Nephron (organoid): ENCODE data around the gene HMCES.
A peak's percentile ranks its signal among the peaks of the same experiment; 100 is the strongest.

ENCODE experiments used
- H3K27ac Mint-ChIP-seq, 3 experiments: 2 replicates each; pipeline ENCODE4 v1.8.0; 2020; ENCODE audit warnings: mixed read lengths in 3 of 3, mild to moderate bottlenecking in 2 of 3, moderate library complexity in 1 of 3
- H3K27me3 Mint-ChIP-seq: 2 replicates; pipeline ENCODE4 v1.8.0; 2021; ENCODE audit warnings: low read depth, mild to moderate bottlenecking, moderate library complexity, mixed read lengths
- H3K36me3 Mint-ChIP-seq: 2 replicates; pipeline ENCODE4 v1.8.0; 2020; ENCODE audit warnings: low read depth, mixed read lengths
- H3K4me1 Mint-ChIP-seq: 2 replicates; pipeline ENCODE4 v1.8.0; 2020; ENCODE audit warnings: mixed read lengths
- H3K4me3 Mint-ChIP-seq, 3 experiments: 2 replicates each; pipeline ENCODE4 v1.8.0; 2020; ENCODE audit warnings: mild to moderate bottlenecking in 3 of 3, mixed read lengths in 3 of 3, moderate library complexity in 2 of 3
- H3K9me3 Mint-ChIP-seq: 2 replicates; pipeline ENCODE4 v1.8.0; 2020; ENCODE audit warnings: mixed read lengths
- TF ChIP-seq, protein P1 (sequence below), 3 experiments: fragments of 200-600 bp; sonication (generic); IDR thresholded peaks; one replicate each; pipeline ENCODE4 v1.5.0; 2021; ENCODE audit warnings: antibody characterized with exemption in 3 of 3; ENCODE audit not compliant: unreplicated experiment in 3 of 3

The HMCES gene

DNA sequence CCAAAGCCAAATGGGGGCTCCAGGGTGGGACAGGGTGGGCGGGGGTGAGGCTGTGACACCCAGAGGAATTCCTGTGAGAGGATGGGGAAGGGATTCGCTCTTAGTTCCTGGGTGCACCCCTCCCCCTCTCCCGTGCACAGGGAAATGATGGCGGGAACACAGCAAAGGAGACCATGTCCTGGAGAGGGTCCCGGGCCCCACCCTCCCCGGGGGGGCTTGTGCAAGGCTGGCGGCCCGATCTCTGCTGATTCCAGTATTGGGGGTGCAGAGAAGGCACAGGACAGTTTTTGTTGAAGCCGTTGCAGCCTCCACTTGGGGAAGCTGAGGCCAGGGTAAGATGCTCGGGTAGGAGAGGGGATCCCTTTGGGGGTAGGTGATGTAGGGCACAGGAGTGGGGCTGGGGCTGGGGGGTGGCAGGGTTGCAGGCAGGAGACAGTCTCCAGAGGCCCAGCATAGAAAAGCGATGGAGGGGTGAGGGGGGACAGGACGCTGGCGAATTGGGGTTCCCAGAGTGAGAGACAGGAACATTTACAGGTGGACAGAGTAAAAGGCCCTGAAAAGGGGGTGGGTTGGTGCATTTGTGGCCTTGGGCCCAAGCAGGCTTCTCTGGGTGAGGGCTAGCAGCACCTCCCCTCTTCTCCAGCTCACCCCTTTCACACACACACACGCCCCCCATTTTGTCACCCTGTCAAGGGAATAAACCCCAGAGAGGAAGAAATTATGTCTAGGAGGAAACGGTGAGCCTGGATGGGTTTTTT lies 38.5 kb downstream of the HMCES start:
- H3K27me3 Mint-ChIP-seq: no peaks in the 10 kb centered on the region
- TF ChIP-seq, protein P1, sequence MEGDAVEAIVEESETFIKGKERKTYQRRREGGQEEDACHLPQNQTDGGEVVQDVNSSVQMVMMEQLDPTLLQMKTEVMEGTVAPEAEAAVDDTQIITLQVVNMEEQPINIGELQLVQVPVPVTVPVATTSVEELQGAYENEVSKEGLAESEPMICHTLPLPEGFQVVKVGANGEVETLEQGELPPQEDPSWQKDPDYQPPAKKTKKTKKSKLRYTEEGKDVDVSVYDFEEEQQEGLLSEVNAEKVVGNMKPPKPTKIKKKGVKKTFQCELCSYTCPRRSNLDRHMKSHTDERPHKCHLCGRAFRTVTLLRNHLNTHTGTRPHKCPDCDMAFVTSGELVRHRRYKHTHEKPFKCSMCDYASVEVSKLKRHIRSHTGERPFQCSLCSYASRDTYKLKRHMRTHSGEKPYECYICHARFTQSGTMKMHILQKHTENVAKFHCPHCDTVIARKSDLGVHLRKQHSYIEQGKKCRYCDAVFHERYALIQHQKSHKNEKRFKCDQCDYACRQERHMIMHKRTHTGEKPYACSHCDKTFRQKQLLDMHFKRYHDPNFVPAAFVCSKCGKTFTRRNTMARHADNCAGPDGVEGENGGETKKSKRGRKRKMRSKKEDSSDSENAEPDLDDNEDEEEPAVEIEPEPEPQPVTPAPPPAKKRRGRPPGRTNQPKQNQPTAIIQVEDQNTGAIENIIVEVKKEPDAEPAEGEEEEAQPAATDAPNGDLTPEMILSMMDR (IDR thresholded peaks at IDR 0.05; ENCODE audit: unreplicated experiment in 3 of 3): no peak
- H3K9me3 Mint-ChIP-seq: no peaks in the 10 kb centered on the region
- H3K36me3 Mint-ChIP-seq: peaks cover 6% of the 10 kb centered on the region
- no peak overlapping the region for H3K27ac Mint-ChIP-seq
- peaks cover 14% of the 10 kb centered on the region for H3K4me1 Mint-ChIP-seq
- H3K4me3 Mint-ChIP-seq: peak overlapping the region; percentile 77 to 83 (median 81)

DNA sequence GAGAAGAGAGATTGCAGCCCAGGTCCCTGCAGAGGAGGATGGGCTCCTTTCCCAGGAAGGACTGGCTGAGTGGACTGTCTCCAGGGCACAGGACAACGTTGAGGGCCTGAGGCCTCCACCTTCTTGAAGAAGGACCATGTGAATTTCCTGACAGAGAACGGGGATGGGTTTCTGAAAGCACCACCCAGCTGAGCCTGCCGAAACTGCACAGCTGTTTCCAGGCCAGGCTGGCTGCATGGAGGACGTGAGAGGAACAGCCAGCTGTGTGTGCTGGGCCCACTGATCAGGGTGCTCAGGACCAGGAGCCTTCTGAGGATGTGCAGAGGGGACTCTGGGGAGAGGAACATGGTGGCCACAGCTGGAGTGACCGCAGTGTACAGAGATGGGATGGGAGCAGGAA lies 39.2 kb downstream of the HMCES start:
- Mint-ChIP-seq H3K27ac (no peak overlapping the region), H3K4me3 (peak overlapping the region in 1 of 3 experiments; percentile 83)

DNA sequence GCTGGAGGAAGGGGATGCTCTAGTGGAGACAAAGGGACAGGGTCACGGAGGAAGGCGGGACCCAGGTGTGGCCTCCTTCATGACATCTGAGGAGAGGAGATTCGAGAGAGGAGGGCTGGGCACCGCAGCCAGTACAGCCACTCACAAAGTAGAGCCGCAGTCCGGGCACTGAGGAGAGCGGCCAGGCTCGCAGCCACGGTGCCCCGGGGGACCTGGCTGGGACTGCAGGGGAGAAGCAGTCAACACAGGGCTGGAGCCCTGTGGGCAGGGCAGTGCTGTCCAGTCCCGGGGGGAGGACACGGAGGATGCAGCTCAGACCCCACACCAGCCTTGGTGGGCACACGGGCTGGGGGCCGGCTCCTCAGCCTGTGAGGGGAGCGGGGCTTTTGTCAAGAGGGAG lies 40.3 kb downstream of the HMCES start:
- H3K4me1 Mint-ChIP-seq: peaks cover 4% of the 10 kb centered on the region
- TF ChIP-seq, protein P1 (IDR thresholded peaks at IDR 0.05; ENCODE audit: unreplicated experiment in 3 of 3): no peak
- no peaks in the 10 kb centered on the region for H3K9me3 Mint-ChIP-seq
- H3K27ac Mint-ChIP-seq: no peak overlapping the region
- no peaks in the 10 kb centered on the region for H3K27me3 Mint-ChIP-seq
- peaks cover 5% of the 10 kb centered on the region for H3K36me3 Mint-ChIP-seq
- peak overlapping the region in 2 of 3 experiments; percentile 41 to 67 for H3K4me3 Mint-ChIP-seq

More for the DNA sequence above, 39.2 kb downstream of the HMCES start:
- TF ChIP-seq, protein P1 (IDR thresholded peaks at IDR 0.05; ENCODE audit: unreplicated experiment in 3 of 3): no peak
- Mint-ChIP-seq H3K36me3 (peaks cover 6% of the 10 kb centered on the region), H3K9me3 (no peaks in the 10 kb centered on the region), H3K4me1 (peaks cover 10% of the 10 kb centered on the region), H3K27me3 (no peaks in the 10 kb centered on the region)

DNA sequence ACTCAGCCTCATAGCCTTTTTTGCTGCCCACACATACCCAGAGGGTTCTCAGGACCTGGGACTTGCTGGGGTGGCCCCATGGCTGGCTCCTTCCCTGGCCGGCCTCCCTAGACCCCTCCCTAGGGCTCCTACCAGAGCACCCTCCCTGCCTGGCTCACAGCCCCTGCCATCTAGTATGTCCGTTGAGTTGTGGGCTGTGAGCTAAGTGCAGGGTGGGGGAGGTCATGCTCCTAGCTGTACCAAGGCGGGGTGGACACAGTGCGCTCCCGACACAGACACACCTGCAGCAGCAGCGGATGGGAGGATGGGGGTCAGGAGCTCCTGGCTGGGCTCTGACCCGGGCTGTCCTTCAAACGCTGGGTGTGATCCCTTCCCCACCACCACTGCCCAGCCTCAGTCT lies 41.6 kb downstream of the HMCES start:
- Mint-ChIP-seq H3K4me3 (no peak overlapping the region), H3K27me3 (no peaks in the 10 kb centered on the region), H3K27ac (no peak overlapping the region), H3K36me3 (peaks cover 3% of the 10 kb centered on the region), H3K4me1 (no peaks in the 10 kb centered on the region), H3K9me3 (no peaks in the 10 kb centered on the region)
- TF ChIP-seq, protein P1 (IDR thresholded peaks at IDR 0.05; ENCODE audit: unreplicated experiment in 3 of 3): no peak

DNA sequence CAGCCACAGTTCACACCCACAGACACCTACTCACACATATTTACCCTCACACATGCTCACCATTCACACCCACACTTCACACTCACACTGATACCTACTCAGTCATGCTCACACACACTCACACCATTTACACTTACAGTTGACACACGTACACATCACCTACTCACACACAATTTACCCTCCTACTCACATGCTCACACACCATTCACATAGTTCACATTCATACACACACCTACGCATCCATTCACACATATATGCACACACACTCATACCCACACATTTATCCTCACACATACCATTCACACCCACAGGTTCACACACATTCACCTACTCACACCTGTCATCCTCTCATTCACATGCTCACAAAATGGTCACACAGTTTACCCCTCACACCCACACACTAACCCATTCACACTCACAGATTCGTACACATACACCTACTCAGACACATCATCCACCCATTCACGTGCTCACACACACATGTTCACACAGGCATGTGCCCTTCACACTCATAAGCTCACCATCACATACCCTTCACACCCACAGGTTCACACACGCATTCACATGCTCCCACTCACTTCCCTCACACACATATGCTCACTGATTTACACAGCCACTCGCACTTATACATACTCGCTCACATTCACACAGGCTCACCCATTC lies 42.3 kb downstream of the HMCES start:
- TF ChIP-seq, protein P1 (IDR thresholded peaks at IDR 0.05; ENCODE audit: unreplicated experiment in 3 of 3): no peak
- no peak overlapping the region for H3K4me3 Mint-ChIP-seq
- H3K27me3 Mint-ChIP-seq: no peaks in the 10 kb centered on the region
- H3K4me1 Mint-ChIP-seq: no peaks in the 10 kb centered on the region
- H3K27ac Mint-ChIP-seq: no peak overlapping the region
- no peaks in the 10 kb centered on the region for H3K9me3 Mint-ChIP-seq
- H3K36me3 Mint-ChIP-seq: peaks cover 3% of the 10 kb centered on the region
